HTERT RPE-1 (cell line): ENCODE measurements around the gene TNRC6B.
"Not testable (repeated sequence)": the region's sequence is repeated elsewhere in the genome, so short reads cannot be mapped to it uniquely, and the experiment has no call there.

Experiments used
- in situ Hi-C: fragments of 300-500 bp; cut with MboI; formaldehyde crosslinking; loops from 4 replicates; pipeline ENCODE4 v1.14.3; 2020; ENCODE audit warnings: low sequenced_read_pairs

The TNRC6B gene

DNA sequence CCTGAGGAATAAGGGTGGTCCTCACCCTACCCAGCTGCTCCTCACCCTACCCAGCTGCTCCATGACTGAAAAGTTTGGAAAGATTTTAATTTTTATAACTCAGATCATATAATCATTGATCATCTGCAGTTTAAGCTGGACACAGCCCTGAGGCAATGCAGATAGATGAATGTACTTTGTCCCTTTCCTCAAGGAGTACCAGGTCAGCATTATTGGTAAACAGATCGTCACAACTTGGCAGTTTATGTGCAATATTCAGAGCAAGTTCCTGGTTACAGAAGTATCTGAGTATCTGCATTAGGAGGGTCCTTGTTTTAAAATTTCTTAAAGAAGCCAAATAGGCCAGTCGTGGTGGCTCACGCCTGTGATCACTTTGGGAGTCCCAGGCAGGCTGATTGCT, 3.6 kb downstream of the TNRC6B start:
- in situ Hi-C loops = no loop called here

DNA sequence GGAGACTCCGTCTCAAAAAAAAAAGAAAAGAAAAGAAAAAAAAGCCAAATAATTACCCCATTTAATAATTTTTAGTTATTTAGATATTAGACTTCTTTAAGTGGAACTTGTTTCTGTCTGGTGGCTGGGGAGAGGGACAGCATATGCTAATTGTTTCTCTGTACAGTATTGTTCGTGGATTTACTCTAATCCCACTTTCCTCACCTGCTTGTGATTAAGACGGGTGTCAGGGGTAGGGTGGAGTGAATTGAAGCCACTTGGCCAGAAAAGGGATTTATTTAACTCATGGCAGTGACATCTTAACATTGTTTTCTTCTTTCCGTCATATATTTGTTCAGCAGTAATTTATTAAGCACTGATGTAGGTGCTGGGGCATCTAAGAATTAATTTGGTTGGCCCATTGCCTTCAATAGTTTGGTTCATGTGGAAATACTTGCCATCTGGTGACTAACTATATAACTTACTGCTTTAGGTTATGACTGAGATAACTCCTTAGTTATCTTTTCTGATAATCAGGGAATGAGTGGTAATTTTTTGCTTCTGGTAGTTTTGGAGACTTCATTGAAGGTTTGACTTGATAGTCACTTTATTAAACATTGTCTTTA, 4.6 kb downstream of the TNRC6B start:
- in situ Hi-C loops = no loop called here

DNA sequence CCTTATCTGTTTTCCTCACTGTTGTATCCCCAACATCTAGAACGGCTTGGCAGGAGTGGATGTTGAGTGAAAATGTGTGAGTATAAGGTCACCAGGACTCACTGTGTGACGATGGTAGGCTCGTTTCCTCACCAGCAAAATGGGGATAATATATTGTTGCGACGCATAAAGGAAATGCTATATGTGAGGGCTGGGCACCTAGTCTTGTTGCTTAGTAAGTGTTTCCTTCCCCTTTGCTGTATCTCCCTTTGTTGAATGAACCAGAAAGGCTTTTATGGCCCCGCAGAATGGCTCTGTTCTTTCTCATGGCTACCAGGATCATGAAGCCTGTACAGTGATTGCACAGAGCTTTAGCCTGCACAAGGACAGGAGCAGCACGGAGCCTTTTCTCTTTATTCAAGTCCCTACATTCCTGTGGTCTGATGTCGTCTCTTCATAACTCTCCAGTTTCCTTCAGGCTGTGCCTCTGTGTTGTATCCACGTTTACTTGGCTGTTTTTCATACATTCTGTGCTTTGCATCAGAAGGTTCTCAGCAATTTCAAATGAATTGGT, 5.4 kb downstream of the TNRC6B start:
- in situ Hi-C loops = no loop called here

DNA sequence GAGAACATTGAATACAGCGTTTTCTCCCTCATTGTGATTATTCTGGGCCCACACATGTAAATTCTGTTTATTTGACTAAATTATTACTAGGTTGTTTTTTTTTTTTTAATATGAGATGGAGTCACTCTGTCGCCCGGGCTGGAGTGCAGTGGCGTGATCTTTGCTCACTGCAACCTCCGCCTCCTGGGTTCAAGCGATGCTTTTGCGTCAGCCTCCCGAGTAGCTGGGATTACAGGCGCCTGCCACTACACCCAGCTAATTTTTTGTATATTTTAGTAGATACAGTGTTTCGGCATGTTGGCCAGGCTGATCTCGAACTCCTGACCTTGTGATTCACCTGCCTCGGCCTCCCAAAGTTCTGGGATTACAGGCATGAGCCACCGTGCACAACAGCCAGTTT, 5.9 kb downstream of the TNRC6B start:
- in situ Hi-C loops = not testable (repeated sequence)

DNA sequence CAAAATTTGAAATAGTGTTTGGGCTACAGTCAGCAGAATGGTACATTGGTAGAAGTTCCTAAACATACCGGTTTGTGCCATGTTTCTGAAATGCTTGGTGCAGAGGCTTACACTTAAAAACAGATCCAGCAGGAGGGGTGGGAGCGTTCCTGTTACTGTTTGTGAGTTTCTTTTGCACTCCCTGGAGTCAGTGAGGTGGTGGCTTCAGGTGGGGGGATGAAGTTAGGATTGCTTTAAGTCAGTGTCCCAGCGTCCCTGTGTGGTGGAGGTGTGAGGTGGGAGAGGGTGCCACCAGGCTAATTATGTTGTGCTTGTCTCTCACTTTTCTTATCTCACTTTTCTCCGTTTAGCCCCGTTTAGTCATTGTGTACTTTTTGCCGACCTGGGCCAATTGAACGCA, 9.7 kb downstream of the TNRC6B start:
- in situ Hi-C loops = no loop called here

- in situ Hi-C loops = no loop called here
These were observed 12.3 kb downstream of the TNRC6B start for GRCh38 chr22:40189997-40190396.

- in situ Hi-C loops = no loop called here
These were observed 12.8 kb downstream of the TNRC6B start for GRCh38 chr22:40190501-40190900.

DNA sequence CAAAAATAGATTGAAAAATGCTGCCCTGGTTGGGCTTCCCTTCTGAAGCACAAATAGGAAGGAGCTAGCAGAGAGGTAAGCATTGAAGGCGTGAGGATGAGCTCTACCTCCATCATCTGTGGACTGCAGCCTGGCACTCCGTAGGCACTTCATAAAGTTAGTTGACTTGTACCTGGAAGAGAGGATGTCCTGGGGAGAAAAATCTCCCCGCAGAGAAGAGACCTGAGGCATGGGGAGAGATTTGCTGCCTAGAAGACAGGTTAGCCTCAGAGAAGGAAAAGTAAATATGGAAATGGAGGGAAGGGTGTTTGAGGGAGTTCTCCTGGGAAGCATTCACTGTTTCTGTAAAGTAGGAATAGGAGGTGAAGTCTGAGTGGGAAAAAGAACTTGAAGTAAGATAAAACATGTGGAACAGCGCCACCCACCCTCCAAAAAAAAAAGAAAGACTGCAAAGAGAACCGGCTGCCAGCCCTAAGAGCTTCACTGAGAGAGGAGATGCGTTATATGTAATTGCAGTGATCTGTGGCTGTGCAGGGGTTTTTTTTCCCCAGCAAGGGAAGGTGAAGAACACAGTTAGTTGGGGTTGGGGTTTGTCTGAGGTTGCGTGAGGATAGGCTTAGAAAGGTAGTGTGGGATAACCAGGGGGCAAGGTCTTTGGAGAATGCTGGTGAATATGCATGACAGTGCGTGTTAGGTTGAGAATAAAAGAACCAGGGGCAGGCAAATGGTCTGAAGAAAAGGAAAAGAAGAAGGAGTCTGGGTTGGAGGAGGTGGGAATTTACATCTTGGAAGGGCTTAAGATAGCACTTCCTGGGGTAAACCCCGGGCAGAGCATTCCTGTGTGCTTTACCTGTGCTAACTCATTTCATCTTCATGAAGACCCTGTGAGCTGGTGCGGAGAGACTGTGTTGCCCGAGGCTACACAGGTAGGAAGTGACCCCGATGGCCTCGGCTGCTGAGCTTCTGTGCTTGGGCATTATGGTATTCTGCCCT, 16.0 kb downstream of the TNRC6B start:
- in situ Hi-C loops = no loop called here

GRCh38 chr22:40194656-40195055, 16.9 kb downstream of the TNRC6B start:
- in situ Hi-C loops = no loop called here

DNA sequence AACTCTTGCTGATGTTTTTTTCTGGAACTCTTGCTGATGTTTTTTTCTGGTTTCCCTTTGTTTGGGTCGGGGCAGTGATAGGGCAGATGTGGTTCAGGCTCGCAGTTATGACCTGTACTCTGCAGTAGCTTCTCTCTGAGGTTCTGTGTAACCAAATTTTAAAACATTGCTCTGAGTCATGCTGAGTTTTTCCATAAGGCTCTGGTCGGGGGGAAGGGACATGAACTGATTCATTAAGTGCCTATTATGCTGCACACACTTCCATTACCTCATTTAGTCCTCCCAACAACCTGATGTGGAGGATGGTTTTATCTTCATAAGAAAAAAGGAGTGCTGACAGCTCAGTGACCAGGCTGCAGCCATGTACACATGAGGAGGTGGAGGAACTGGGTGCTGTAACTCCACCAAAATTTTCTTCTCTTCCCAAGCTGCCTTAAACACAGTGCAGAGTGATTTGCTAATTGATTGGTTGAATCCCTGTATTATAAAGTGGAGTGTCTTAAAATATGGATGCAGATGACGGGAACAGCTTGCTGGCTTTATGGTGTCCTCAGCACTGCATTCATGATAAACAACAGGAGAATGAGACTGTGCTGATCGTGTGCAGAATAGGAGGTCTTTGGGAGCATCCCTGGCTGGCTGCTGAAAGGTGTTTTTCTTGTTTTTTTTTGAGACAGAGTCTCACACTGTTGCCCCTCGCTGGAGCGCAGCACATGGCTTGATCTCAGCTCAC, 19.1 kb downstream of the TNRC6B start:
- in situ Hi-C loops = no loop called here

DNA sequence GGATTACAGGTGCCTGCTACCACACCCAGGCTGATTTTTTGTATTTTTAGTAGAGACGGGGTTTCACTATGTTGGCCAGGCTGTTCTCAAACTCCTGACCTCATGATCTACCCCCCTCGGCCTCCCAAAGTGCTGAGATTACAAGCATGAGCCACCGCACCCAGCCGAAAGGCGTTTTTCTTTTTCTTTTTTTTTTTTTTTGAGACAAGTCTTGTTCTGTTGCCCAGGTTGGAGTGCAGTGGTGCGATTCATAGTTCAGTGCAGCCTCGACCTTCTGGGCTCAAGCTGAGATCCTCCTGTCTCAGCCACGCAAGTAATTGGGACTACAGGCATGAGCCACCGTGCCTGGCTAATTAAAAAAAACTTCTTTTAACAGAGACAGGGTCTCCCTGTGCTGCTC, 19.7 kb downstream of the TNRC6B start:
- in situ Hi-C loops = not testable (repeated sequence)

DNA sequence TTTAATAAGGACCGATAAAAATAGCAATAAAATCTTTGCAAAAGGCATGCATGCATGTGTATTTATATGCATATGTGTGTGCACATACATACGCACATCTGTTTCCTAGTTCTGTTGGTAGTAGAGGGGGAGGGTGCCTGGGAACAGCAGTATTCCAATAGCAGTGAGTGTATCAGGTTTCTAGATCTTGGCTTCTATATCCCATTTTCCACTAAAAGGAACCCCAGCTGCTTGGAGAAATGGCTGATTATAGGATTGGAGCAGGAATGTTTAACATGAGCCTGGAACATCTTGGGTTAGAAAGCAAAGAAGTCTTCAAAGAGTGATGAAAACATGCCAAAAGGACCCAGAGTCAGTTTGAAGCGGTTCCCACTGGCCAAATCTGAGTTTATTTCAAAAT, 21.0 kb downstream of the TNRC6B start:
- in situ Hi-C loops = no loop called here

GRCh38 chr22:40199223-40199622, 21.5 kb downstream of the TNRC6B start:
- in situ Hi-C loops = no loop called here

- in situ Hi-C loops = no loop called here
These were observed 22.1 kb downstream of the TNRC6B start for GRCh38 chr22:40199852-40200251.

GRCh38 chr22:40200795-40201530, 23.2 kb downstream of the TNRC6B start:
- in situ Hi-C loops = no loop called here

- in situ Hi-C loops = no loop called here
These were observed 24.7 kb downstream of the TNRC6B start for GRCh38 chr22:40202225-40202944.

GRCh38 chr22:40203572-40203971, 25.8 kb downstream of the TNRC6B start:
- in situ Hi-C loops = no loop called here

DNA sequence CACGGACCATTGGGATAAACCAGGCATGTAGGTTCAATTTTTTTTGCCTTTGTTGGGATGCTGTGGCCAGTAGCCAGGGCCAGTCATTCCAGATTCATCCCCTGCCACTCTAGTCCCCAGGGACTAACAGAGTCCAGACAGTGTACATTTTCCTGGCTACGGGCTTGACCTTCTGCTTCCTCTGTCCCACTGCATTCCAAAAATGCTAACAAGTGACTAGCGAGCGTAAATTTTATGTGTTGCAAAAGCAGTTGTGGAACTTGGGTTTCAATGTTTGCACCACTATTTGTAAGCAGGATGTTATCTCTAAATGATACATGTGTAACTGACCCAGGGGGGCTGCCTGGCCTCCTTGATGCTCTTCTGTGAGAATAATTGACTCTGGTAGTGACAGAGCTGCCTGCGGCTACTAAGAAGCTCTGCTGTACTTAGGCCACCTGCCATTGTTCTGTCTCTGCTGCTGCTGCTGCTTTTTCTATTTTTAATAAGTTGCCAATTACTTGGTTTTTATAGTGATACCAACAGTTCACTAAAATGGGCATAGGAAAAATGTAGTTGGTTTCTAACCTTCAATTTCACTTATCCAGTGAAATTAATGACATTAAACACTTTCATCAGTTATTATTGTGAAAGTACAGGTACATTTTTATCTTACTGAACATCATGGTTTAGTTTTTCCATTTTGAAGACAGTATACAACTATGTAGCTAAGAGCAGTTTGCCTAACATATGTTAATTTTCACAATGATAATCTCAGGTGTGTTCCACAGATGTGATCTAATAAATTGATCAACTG, 26.8 kb downstream of the TNRC6B start:
- in situ Hi-C loops = no loop called here

GRCh38 chr22:40206561-40206960, 28.8 kb downstream of the TNRC6B start:
- in situ Hi-C loops = no loop called here
